Astrocyte (in vitro differentiated cells and primary cell): Measurements from ENCODE around the gene CDH8. TPM values are rescaled to one million over a fixed set of nuclear protein-coding genes. Genes with fewer than 3 reads are reported as not detected.

Experiments
- DNase-seq: peaks from one replicate; pipeline ENCODE4 v3.0.0-alpha.2; 2010; ENCODE audit warnings: low read depth
- FAIRE-seq: peaks from 2 replicates; lab custom pipeline; 2011; peaks lifted over from hg19 to GRCh38; lab: Jason Lieb, UNC
- H2AFZ ChIP-seq: 2 replicates; pipeline ENCODE4 v1.6.0; 2012; ENCODE audit warnings: low read depth, low read length, inconsistent platforms
- H3K27ac ChIP-seq: 2 replicates; pipeline ENCODE4 v1.5.1; 2011; ENCODE audit warnings: low read depth, low read length, inconsistent platforms
- H3K27me3 ChIP-seq: 2 replicates; pipeline ENCODE4 v1.6.0; 2011; ENCODE audit warnings: low read length, inconsistent platforms; ENCODE audit not compliant: insufficient read depth
- H3K36me3 ChIP-seq: 2 replicates; pipeline ENCODE4 v1.5.1; 2011; ENCODE audit warnings: low read length, inconsistent platforms; ENCODE audit not compliant: insufficient read depth
- H3K4me1 ChIP-seq: 2 replicates; pipeline ENCODE4 v1.5.1; 2011; ENCODE audit warnings: low read length, inconsistent platforms; ENCODE audit not compliant: insufficient read depth
- H3K4me2 ChIP-seq: 2 replicates; pipeline ENCODE4 v1.6.0; 2012; ENCODE audit warnings: low read length, inconsistent platforms
- H3K4me3 ChIP-seq: 2 replicates; pipeline ENCODE4 v1.5.1; 2011; ENCODE audit warnings: low read depth, mild to moderate bottlenecking, low read length, inconsistent platforms; ENCODE audit not compliant: insufficient read depth
- H3K79me2 ChIP-seq: 2 replicates; pipeline ENCODE4 v1.6.0; 2012; ENCODE audit warnings: mild to moderate bottlenecking, low read length, inconsistent platforms; ENCODE audit not compliant: insufficient read depth
- H3K9ac ChIP-seq: 2 replicates; pipeline ENCODE4 v1.6.0; 2012; ENCODE audit warnings: mild to moderate bottlenecking, low read length, inconsistent platforms
- H3K9me3 ChIP-seq: 2 replicates; pipeline ENCODE4 v1.5.1; 2012; ENCODE audit warnings: low read depth, mild to moderate bottlenecking, low read length, inconsistent platforms; ENCODE audit not compliant: insufficient read depth
- H4K20me1 ChIP-seq: 2 replicates; pipeline ENCODE4 v1.6.0; 2012; ENCODE audit warnings: low read length, inconsistent platforms; ENCODE audit not compliant: insufficient read depth
- H3K27ac Mint-ChIP-seq: one replicate; pipeline ENCODE4 v1.8.0; 2021; ENCODE audit warnings: mild to moderate bottlenecking, mixed read lengths; ENCODE audit not compliant: unreplicated experiment
- H3K27me3 Mint-ChIP-seq: one replicate; pipeline ENCODE4 v1.8.0; 2021; ENCODE audit warnings: low read depth, mixed read lengths; ENCODE audit not compliant: unreplicated experiment
- H3K36me3 Mint-ChIP-seq: one replicate; pipeline ENCODE4 v1.8.0; 2021; ENCODE audit warnings: low read depth, mixed read lengths; ENCODE audit not compliant: unreplicated experiment
- H3K4me1 Mint-ChIP-seq: one replicate; pipeline ENCODE4 v1.8.0; 2021; ENCODE audit warnings: low read depth, mixed read lengths; ENCODE audit not compliant: unreplicated experiment
- H3K4me3 Mint-ChIP-seq: one replicate; pipeline ENCODE4 v1.8.0; 2021; ENCODE audit warnings: mild to moderate bottlenecking, moderate library complexity, mixed read lengths; ENCODE audit not compliant: unreplicated experiment
- H3K9me3 Mint-ChIP-seq: one replicate; pipeline ENCODE4 v1.8.0; 2021; ENCODE audit warnings: mild to moderate bottlenecking, mixed read lengths; ENCODE audit not compliant: unreplicated experiment
- EZH2 ChIP-seq: IDR thresholded peaks from 2 replicates; pipeline ENCODE4 v1.6.1; 2012; ENCODE audit warnings: mild to moderate bottlenecking, low read length, inconsistent platforms; ENCODE audit not compliant: insufficient read depth
- total RNA-seq: library from RNA; stranded (reverse); gene quantifications from 2 replicates; pipeline ENCODE4 v1.2.1, GENCODE V29; 2021
- TF ChIP-seq, protein P1 (sequence below): IDR thresholded peaks from 2 replicates; pipeline ENCODE4 v1.5.1; 2011; ENCODE audit warnings: low read depth, mild to moderate bottlenecking, inconsistent platforms, low read length, moderate library complexity; ENCODE audit not compliant: insufficient read depth

Gene CDH8
- total RNA-seq, 1 donor from 2014 or later: 17.5 TPM

DNA sequence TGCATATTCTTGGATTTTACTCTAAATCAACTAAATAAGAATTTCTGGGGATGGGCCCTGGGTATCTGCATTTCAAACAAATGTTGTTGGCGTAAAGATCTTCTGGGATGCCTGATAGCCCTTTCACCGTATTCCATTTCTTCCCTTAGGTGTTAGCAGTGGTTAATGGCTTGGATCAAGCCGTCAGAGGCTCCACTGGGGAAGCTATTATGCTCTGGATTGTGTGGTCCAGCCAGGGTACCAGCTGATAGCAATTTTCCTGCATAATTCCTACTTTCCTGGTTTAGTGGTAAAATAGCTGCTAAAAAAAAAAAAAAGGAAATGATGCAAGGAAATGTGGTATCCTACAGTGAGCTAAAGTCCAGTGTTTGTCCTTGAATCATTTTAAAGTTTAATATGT, 365.1 kb downstream of the CDH8 start:
- Mint-ChIP-seq H3K4me1 (no peaks in the 10 kb centered on the region), H3K36me3 (no peaks in the 10 kb centered on the region), H3K27ac (no peak overlapping the region), H3K9me3 (no peaks in the 10 kb centered on the region), H3K4me3 (no peak overlapping the region), H3K27me3 (no peaks in the 10 kb centered on the region)
- Histone ChIP-seq H3K36me3 (no peaks in the 10 kb centered on the region), H2AFZ (no peak overlapping the region), H3K4me2 (no peak overlapping the region), H4K20me1 (no peaks in the 10 kb centered on the region), H3K4me3 (no peak overlapping the region), H3K27ac (no peak overlapping the region), H3K79me2 (no peaks in the 10 kb centered on the region), H3K4me1 (no peaks in the 10 kb centered on the region), H3K9ac (no peak overlapping the region), H3K9me3 (no peaks in the 10 kb centered on the region), H3K27me3 (no peaks in the 10 kb centered on the region)
- TF ChIP-seq, protein P1, sequence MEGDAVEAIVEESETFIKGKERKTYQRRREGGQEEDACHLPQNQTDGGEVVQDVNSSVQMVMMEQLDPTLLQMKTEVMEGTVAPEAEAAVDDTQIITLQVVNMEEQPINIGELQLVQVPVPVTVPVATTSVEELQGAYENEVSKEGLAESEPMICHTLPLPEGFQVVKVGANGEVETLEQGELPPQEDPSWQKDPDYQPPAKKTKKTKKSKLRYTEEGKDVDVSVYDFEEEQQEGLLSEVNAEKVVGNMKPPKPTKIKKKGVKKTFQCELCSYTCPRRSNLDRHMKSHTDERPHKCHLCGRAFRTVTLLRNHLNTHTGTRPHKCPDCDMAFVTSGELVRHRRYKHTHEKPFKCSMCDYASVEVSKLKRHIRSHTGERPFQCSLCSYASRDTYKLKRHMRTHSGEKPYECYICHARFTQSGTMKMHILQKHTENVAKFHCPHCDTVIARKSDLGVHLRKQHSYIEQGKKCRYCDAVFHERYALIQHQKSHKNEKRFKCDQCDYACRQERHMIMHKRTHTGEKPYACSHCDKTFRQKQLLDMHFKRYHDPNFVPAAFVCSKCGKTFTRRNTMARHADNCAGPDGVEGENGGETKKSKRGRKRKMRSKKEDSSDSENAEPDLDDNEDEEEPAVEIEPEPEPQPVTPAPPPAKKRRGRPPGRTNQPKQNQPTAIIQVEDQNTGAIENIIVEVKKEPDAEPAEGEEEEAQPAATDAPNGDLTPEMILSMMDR: no peak
- TF ChIP-seq EZH2: no peak
- DNase-seq (no peak), FAIRE-seq (no peak)

DNA sequence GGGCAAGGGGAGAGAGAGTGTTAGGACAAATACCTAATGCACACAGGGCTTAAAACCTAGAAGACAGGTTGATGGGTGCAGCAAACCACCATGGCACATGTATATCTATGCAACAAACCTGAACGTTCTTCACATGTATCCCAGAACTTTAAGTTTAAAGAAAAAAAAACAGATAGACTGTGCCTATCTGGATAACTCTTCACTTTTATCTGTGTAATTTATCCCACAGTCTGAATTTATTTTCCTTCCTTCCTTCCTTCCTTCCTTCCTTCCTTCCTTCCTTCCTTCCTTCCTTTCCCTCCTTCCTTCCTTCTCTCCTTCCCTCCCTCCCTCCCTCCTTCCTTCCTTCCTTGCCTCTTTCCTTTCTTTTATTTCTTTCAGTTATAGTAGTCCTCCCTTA, 370.7 kb downstream of the CDH8 start:
- no peak for FAIRE-seq
- no peak overlapping the region for H3K27ac Mint-ChIP-seq
- no peak overlapping the region for H3K4me3 ChIP-seq
- H3K36me3 ChIP-seq: no peaks in the 10 kb centered on the region
- no peaks in the 10 kb centered on the region for H4K20me1 ChIP-seq
- H3K4me2 ChIP-seq: no peak overlapping the region
- no peak overlapping the region for H2AFZ ChIP-seq
- H3K4me3 Mint-ChIP-seq: no peak overlapping the region
- no peak for TF ChIP-seq EZH2
- TF ChIP-seq, protein P1: no peak
- H3K27me3 Mint-ChIP-seq: no peaks in the 10 kb centered on the region
- H3K36me3 Mint-ChIP-seq: no peaks in the 10 kb centered on the region
- no peaks in the 10 kb centered on the region for H3K27me3 ChIP-seq
- no peaks in the 10 kb centered on the region for H3K4me1 Mint-ChIP-seq
- no peaks in the 10 kb centered on the region for H3K9me3 ChIP-seq
- no peak for DNase-seq
- H3K79me2 ChIP-seq: no peaks in the 10 kb centered on the region
- H3K4me1 ChIP-seq: no peaks in the 10 kb centered on the region
- H3K27ac ChIP-seq: no peak overlapping the region
- no peak overlapping the region for H3K9ac ChIP-seq
- no peaks in the 10 kb centered on the region for H3K9me3 Mint-ChIP-seq

DNA sequence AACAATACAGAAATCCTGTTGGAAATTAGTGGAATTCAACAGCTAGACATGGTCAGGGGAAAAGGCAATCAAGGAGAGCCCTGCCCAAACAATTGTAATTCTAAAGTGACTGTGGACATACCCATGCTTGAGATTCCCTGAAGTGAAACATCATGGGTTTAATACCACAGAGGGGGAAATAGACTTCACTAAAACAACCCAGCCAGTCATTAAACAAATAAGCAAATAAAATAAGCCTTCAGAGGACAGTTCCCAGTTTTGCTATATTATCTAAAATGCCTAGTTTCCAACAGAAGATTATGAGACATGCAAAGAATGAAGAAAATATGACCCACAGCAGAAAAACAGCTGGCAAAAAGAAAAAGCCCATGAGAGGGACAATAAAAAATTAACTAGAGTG, 376.3 kb downstream of the CDH8 start:
- Mint-ChIP-seq H3K9me3 (no peaks in the 10 kb centered on the region), H3K4me1 (no peaks in the 10 kb centered on the region), H3K4me3 (no peak overlapping the region), H3K36me3 (no peaks in the 10 kb centered on the region), H3K27ac (no peak overlapping the region), H3K27me3 (no peaks in the 10 kb centered on the region)
- Histone ChIP-seq H3K9ac (no peak overlapping the region), H2AFZ (no peak overlapping the region), H3K4me1 (no peaks in the 10 kb centered on the region), H3K27ac (no peak overlapping the region), H3K9me3 (no peaks in the 10 kb centered on the region), H3K79me2 (no peaks in the 10 kb centered on the region), H3K36me3 (no peaks in the 10 kb centered on the region), H4K20me1 (no peaks in the 10 kb centered on the region), H3K4me3 (no peak overlapping the region), H3K4me2 (no peak overlapping the region), H3K27me3 (no peaks in the 10 kb centered on the region)
- no peak for TF ChIP-seq EZH2
- TF ChIP-seq, protein P1: no peak
- FAIRE-seq (no peak), DNase-seq (no peak)
